ENCODE measurements around the gene FAM107B.
"Not testable (repeated sequence)": the region's sequence is repeated elsewhere in the genome, so short reads cannot be mapped to it uniquely, and the experiment has no call there.

FAM107B gene

GRCh38 chr10:14659626-14660196 lies 115.0 kb downstream of the FAM107B start:
- peak; percentile 78 to 80 for DNase-seq

- not testable (repeated sequence) for DNase-seq
Measured at GRCh38 chr10:14659137-14659536, 115.6 kb downstream of the FAM107B start.

DNA sequence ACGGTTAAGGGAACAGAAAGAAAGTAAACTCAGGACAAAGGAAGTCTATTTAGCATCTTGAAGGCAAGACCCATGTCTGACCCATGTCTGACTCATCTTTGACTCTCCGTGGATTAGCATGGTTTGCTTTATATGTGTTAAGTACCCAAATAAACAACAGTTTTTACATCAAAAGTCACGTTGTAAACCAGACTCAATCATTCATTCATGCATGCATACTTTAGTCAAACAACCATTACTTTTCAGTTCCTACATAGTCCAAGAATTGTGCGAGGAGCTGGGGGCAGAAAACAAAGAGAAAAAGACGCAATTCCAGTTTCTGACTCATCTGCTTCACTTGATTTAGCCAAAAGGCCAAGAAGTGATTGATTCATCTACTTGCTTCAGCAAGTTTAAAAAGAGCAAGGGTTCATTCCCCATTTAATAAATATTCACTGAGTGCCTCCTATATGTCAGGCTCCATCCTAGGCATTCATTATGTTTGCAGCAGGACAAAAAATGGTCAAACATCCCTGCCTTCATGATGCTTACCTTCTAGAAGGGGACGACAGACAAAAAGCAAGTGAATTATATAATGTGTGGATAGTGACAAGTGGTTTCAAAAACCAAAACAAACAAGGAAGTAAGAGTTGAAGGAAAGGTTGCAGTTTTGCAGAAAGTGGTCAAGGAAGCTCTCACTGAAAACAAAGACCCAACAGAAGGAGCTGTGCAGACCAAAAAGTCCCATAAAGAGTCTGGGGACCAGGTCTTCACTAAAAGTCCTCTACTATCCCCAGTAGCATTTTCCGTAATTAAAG lies 116.2 kb downstream of the FAM107B start:
- DNase-seq = no peak

GRCh38 chr10:14656052-14656730 lies 118.5 kb downstream of the FAM107B start:
- DNase-seq = no peak

GRCh38 chr10:14654821-14655382 lies 119.8 kb downstream of the FAM107B start:
- DNase-seq = no peak

- no peak for DNase-seq
Measured at GRCh38 chr10:14653271-14654161, 121.2 kb downstream of the FAM107B start.

DNA sequence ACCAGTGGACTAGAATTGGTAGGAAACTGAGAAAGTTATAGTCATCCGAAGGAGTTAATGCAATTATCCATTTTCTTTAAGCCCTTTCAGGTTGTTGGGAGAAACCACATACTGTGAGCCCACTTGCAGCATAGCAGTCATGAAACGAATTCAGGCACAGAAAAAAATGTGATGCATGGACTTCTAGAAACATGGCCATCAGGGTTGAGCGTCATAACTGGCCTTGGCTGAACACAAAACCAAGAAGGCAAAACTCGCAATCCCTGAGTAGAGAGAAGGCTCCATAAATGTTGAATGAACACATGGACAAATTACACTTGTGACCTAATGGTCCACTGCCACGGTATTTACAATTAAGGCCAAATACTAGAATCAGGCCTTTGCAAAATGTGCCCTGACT lies 121.9 kb downstream of the FAM107B start:
- no peak for DNase-seq

- DNase-seq = no peak
Measured at GRCh38 chr10:14652067-14652466, 122.6 kb downstream of the FAM107B start.

GRCh38 chr10:14649739-14650138 lies 125.0 kb downstream of the FAM107B start:
- DNase-seq = no peak

GRCh38 chr10:14648946-14649345 lies 125.8 kb downstream of the FAM107B start:
- DNase-seq = no peak

DNA sequence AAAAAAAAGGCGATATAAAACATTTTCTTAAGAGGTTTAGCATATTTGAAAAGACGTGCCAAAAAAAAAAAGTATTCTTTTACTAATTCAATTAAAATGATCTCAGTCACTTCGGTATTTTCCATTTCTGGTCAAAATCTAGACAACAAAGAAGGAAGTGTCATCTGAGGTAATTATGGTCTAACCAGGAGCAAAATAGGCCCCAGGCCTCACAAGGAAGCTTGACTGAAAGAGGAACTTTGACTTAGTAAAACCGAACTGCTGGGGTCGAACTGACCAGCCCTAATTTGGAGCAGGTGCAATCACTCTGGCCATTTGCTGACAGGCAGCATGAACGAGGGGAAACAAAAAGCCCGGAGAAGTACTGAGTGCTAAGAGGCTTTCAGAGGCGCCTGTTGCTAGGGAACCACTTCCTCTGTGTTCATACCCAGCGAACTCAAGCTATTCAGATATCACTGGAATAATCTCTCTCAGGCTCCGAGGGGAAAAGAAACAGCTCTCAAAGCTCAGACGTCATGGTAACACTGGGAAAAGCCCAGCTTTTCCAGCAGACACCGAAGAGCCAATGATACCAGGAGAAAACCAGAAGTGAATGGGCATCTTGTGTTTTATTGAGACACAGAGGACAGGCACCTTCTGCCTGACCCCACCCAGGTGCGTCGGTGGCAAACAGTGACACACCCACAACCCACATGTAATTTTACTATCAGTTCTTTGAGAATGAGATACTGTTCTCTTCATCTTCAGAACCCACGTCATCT lies 126.5 kb downstream of the FAM107B start:
- peak; percentile 77 to 79 for DNase-seq

GRCh38 chr10:14645239-14645960 lies 129.3 kb downstream of the FAM107B start:
- DNase-seq = peak; percentile 37 to 51

DNA sequence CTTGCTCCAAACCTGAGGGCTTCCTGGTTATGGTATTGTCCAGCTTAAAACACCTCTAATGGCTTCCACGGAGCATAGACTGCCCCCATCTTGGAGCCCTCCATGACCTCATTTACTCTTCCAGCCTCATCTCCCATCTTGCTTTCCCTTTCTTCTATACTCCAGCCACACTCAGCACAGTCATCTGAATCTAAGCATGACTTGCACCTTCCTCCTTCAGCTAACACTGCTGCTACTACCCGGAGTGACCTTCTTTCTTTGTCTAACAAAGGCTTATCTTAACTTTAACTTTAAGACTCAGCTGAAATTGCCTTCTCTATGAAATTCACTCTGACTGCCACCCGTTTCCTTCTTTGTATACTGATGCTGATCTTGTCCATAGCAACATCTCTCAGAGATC lies 135.1 kb downstream of the FAM107B start:
- DNase-seq = no peak

DNA sequence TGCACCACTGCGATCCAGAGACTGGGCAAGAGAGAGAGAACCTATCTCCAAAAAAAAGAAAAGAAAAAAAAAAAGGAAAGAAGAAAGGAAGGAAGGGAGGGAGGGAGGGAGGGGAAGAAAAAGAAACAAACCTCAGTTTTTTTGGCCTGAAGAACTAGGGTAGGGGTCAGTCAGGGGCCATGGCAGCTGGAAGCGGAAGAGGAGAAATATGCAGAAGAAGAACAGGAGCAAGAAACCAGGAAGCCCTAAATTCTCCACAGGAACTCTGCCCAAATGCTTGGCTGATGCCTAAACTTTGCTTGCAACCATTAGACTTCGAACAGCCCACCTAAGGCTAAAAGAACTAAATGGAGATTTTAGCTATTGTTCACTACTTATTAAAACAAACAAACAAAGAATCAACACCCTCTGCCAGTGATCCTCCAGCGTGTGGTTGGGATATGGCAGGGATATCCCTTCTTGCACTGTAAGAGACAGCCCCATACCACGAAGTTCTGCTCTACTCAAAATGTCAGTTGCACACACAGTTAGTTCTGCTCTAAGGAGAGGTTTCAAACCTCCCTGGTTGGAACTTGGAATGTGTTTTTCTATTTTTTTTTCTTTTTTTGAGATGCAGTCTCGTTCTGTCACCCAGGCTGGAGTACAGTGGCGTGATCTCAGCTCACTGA lies 139.5 kb downstream of the FAM107B start:
- no peak for DNase-seq

- not testable (repeated sequence) for DNase-seq
Measured at GRCh38 chr10:14634572-14634971, 140.1 kb downstream of the FAM107B start.

DNA sequence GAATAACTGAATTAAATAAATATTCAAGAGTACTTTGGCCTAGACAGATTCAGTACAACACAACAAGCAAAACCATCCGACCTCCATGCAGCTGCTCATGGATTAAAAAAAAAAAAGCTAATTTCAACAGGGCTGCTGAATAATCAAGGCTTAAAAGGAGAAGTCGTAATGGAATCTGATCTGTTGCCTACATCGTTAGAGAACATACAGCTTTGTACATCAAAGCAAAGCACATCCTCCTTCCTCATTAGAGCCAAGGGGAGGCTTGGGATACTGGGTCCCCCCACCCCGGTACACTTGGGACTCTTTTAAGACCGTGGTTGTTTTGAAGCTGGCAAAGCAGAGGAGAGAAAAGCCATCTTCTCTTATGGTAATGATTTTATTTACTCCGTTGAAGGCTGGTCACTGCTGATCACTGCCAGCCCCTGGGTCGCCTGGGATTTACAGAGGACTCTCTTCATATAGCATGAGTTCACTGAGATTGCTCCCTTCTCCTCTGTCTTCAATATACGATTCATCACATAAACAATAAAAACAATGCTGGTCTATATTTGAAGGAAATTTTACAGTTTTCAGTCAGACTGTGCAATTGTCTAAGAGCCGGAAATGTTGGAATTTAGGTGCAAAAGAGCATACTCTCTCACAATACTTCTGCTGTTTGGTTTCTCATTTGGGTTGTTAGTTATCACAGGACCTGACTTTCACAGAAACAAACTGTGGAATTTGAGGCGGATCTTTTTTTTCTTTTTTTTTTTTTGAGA lies 148.8 kb downstream of the FAM107B start:
- no peak for DNase-seq

- no peak for DNase-seq
Measured at GRCh38 chr10:14625192-14625631, 149.5 kb downstream of the FAM107B start.

DNA sequence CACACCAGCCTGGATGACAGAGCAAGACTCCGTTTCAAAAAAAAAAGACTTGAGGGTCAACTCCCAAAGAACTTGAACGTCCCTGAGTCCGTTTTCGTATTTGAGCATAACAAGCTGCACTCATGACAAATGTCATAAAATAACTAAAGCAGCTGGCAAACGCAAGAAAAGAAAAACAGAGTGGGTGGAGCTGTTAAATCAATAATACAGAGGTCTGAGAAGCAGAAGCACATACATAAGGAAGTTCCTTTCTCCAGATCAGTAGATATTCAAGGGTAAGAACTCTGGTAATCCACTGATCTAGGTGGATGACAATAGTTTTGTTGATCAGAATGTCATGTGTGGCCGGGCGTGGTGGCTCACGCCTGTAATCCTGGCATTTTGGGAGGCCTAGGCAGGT lies 150.1 kb downstream of the FAM107B start:
- no peak for DNase-seq

DNA sequence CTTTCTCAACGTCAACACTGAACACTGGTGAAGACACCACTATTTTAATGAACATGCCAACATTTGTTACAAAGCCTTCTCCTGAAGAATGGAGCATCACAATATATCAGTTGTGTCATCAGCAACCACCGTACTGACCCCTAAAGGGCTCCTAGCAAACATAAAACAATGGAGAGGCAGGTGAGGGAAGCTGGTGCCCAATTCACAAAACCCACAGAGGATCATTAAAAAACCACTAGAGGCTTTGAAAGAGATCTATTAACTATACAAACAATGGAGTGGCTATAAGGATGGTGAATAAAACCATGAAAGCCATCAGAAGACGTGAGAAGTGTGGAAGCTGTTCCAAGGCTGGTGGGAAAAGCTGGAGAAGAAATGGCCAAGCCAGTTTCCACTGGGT lies 150.8 kb downstream of the FAM107B start:
- DNase-seq = no peak

- DNase-seq = no peak
Measured at GRCh38 chr10:14621037-14621436, 153.7 kb downstream of the FAM107B start.

Measured in activated T-cell treated with anti-CD3 and anti-CD28 coated beads, Interleukin-2, amount 50 U/mL, for 48 hours (primary cell).